Retinal pigment epithelial cell (primary cell): Measurements from ENCODE around the gene PRKG1.

Experiments
- DNase-seq: peaks from one replicate; pipeline ENCODE4 v3.0.0-alpha.2; 2010; ENCODE audit warnings: low read depth
- H3K4me3 ChIP-seq: 2 replicates; pipeline ENCODE4 v1.5.1; 2011; ENCODE audit warnings: mild to moderate bottlenecking, low read length, control low read depth, moderate library complexity
- TF ChIP-seq, protein P1 (sequence below): conservative IDR thresholded peaks from 2 replicates; pipeline ENCODE4 v1.5.1; 2011; ENCODE audit warnings: low read depth, low read length, control low read depth, inconsistent platforms

PRKG1 gene

DNA sequence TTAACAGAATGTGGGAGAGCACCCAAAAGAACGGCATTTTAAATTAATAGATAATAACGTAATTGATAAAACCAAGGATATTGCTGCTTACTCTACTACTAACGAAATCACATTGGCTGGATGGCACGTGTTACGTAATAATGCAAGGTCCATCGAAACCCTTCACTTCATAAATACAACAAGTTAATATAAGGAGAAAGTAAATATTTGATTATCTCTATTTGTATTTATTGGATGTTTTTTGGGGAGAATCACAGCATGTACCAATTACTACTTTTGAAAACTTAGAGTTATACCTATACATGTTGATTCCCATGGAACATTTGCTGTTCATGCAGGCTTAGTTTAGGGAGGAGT is 1.6 kb downstream of the PRKG1 start:
- no peak for DNase-seq
- TF ChIP-seq, protein P1, sequence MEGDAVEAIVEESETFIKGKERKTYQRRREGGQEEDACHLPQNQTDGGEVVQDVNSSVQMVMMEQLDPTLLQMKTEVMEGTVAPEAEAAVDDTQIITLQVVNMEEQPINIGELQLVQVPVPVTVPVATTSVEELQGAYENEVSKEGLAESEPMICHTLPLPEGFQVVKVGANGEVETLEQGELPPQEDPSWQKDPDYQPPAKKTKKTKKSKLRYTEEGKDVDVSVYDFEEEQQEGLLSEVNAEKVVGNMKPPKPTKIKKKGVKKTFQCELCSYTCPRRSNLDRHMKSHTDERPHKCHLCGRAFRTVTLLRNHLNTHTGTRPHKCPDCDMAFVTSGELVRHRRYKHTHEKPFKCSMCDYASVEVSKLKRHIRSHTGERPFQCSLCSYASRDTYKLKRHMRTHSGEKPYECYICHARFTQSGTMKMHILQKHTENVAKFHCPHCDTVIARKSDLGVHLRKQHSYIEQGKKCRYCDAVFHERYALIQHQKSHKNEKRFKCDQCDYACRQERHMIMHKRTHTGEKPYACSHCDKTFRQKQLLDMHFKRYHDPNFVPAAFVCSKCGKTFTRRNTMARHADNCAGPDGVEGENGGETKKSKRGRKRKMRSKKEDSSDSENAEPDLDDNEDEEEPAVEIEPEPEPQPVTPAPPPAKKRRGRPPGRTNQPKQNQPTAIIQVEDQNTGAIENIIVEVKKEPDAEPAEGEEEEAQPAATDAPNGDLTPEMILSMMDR: no peak
- peak overlapping the region; percentile 78 for H3K4me3 ChIP-seq

DNA sequence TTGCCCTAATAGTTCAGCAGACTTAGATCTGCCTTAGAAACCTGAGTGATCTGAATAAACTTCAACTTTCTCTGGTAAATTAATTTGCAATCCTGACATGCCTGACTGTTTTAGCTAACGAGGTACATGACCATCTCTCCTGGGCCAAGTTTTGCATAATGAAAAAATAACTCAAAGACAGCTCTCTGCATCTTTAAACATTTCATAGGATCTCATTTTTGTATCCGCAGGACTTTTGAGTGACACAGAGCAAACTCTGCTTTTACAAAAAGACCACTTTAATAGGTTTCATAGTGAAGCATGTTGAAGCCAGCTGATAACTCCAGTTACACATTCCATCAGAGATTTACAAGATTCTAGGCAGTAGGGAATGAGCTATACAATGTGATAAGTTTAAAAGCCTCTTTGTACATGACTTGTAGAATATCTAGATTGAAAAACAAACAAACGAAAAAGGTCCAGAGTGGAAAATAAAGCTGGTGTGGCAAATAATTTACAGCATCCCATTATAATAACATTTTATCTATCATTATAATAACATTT is 2.1 kb downstream of the PRKG1 start:
- no peak overlapping the region for H3K4me3 ChIP-seq
- TF ChIP-seq, protein P1: no peak
- DNase-seq: peak; percentile 30

DNA sequence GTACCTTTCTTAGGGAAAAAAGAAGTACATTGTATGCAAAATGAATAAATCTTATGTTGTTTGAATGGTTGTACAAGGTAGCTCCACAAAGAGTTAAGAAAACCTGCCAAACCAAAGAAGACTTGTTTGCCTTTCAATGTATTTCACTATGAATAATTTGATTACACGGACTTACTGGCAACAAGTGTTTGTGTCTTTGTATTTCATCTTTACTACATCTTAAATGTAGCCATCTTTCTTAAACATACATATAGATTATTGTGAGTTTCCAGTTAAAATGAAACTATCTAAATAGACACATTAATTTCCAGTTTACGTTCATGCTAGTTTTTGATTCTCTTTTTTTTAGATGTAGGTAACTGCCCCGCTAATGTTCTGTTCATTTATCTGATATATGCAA is 2.8 kb downstream of the PRKG1 start:
- TF ChIP-seq, protein P1: no peak
- no peak overlapping the region for H3K4me3 ChIP-seq
- no peak for DNase-seq

DNA sequence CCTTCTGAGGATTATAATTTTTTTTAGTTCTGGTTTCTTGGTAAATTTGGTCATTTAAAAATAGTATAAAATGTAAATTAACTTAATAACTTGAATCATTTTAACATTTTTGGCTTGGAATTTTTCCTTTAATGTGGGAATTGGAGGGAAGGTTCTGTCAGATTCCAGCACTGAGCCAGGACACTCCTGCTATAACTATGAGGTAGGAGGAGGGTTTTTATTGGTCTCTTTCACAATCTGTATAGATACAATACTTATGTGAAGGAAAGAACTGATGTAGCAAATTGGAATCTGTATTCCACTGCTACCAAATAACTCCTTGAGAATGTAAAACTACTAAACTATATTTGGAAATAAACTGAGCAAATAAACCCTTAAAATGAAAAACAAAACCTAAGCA is 3.2 kb downstream of the PRKG1 start:
- H3K4me3 ChIP-seq: no peak overlapping the region
- no peak for DNase-seq
- TF ChIP-seq, protein P1: no peak

DNA sequence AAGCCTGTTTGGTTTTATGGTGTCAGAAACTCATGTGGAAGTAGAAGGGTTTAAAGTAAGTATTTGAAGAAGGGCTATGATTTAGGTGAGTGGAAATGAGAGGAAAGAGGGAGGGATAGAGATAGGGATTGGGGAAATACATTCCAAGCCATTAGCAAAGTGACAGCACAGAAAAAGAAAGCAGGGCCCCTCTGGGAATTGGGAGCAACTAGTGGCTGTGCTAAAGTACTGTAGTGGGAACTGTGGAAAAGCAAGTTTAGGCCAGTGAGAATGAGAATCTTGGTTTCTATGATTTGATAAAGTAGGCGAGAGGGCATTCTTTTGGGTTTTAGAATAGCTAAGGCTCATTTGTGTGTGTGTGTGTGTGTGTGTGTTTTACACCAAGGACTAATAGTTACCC is 5.0 kb downstream of the PRKG1 start:
- DNase-seq: no peak
- TF ChIP-seq, protein P1: no peak
- no peak overlapping the region for H3K4me3 ChIP-seq

DNA sequence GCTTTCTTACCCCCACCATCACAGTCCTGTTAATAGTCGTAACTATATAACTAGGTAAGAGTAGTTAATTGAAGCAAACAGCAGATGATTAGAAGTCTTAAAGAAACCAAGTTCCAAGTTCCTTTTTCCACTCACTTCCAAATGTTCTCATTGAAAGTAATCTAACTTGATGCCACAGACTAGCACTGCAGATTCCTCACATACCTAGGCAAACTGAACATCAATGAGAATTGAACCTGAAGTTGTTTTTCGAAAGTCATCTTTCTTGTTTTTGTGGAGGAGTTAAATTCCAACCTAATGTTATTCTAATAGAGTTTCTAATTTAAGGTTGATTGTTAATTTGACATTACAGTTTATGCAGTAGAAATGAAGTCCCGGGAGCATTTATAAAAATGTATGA is 5.5 kb downstream of the PRKG1 start:
- no peak overlapping the region for H3K4me3 ChIP-seq

DNA sequence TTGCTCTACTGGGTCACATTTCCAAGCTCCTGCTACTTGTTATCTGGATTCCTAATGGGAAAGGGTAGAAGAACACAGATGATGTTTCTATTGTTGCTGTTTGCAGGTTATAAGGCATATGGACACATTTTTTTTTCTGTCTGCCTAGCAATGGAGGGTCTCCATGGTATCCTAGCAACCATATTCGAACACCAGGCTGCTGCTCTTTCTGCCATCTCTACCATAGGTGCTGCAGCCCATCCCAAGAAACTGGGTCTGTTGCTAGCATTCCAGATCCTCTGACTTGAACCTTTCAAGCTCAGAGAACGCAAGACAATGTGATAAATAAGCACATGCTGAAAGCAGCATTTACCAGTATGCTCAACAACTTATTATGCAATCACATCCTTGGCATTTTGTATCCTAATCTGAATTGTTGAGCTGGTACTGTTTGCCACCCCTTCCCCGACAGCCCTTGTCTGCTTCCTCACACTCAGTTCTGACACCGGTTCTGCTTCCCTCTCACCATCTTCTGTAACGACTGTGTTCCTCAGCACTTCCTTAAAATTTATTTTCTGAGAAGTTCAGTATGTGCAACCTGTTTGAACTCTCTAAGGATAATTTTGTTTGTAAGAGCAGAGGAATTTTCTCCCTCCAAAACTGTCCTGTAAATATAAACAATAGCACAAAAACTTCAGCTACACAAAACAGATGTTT is 6.2 kb downstream of the PRKG1 start:
- TF ChIP-seq, protein P1: no peak
- H3K4me3 ChIP-seq: no peak overlapping the region
- no peak for DNase-seq

More for the DNA sequence above, 5.5 kb downstream of the PRKG1 start:
- TF ChIP-seq, protein P1: no peak
- no peak for DNase-seq
